Metanephros (tissue), 1 donor: ENCODE measurements around the gene TAS2R31. TPM values are rescaled to one million over a fixed set of nuclear protein-coding genes. Genes with fewer than 3 reads are reported as not detected.

Source experiments
- total RNA-seq: library from RNA; depleted of rRNA; stranded (reverse); fragments of >200 nt; gene quantifications from one replicate; pipeline ENCODE4 v1.2.3, GENCODE V29; 2014

Gene TAS2R31
- total RNA-seq: 18.9 TPM

GRCh38 chr12:11031307-11031706, at the start of gene TAS2R31:
TSS of gene TAS2R31 (minus strand) at chr12:11031407. CDS start at chr12:11031335, 72 bp downstream.

DNA sequence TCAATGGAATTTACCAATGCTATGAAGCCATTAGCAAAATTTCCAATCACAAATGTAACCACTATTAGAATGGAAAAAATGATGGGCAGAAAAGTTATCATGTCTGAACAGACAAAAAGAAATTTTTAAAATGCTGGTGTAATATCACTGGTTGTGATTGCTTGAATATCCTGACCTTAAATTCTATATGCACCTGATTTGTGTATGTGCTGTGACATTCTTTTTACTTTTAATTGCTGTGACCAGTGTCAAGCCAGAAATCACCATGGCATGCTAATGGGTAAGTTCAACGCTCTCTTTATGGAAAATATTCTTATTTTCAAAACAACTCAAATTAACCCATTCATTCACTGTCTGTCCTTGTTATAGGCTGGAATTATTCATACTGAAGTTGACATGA, 31.0 kb upstream of the TAS2R31 start, which contains the start of gene TAS2R46:
TAS2R46 (minus strand) TSS at position 101 of the 400 bp plus-strand sequence; CDS start at position 101, 0 bp downstream.

GRCh38 chr12:11022520-11022919, 8.7 kb downstream of the TAS2R31 start, which contains the start of gene TAS2R19:
TSS of gene TAS2R19 (minus strand) at chr12:11022620. CDS start at chr12:11022571, 49 bp downstream.

GRCh38 chr12:10998204-10998603, 33.0 kb downstream of the TAS2R31 start, which contains the start of gene TAS2R20:
TSS of gene TAS2R20 (minus strand) at chr12:10998304. CDS start at chr12:10997875, 429 bp downstream.

DNA sequence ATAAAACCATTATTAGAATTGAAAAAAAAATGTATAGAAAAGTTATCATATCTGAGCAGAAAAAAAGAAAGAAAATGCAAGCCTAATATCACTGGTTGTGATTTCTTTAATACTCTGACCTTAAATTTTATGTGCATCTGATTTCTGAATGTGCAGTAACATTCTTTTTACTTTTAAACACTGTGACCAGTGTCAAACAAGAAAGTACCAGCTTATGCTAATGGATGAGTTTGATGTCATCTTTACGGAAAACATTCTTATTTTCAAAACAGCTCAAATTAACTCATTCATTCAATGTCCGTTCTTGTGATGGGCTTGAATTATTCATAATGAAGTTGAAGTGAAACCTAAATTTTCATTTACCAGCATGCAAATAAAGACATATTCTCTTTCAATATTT, 44.4 kb downstream of the TAS2R31 start, which contains the start of gene TAS2R50:
TAS2R50 (minus strand) TSS at position 101 of the 400 bp plus-strand sequence; CDS start at position 49, 52 bp downstream.

Other genes with a start within 250 kb of the TAS2R31 start
- gene TAS2R7, start 228.8 kb downstream of the TAS2R31 start, total RNA-seq: not detected
- gene TAS2R8, start 224.1 kb downstream of the TAS2R31 start, total RNA-seq: 0.18 TPM
- not detected for gene TAS2R9, start 221.2 kb downstream of the TAS2R31 start, total RNA-seq
- 1.6 TPM for gene TAS2R10, start 205.0 kb downstream of the TAS2R31 start, total RNA-seq
- 7.2 TPM for gene PRR4, start 181.9 kb downstream of the TAS2R31 start, total RNA-seq
- 67.3 TPM for gene PRH1, start 147.2 kb downstream of the TAS2R31 start, total RNA-seq
- gene TAS2R13, start 121.8 kb downstream of the TAS2R31 start, total RNA-seq: 5.3 TPM
- 0.70 TPM for gene PRH2, start 102.2 kb downstream of the TAS2R31 start, total RNA-seq
- gene TAS2R14, start 92.1 kb downstream of the TAS2R31 start, total RNA-seq: 8.2 TPM
- gene TAS2R50, start 44.5 kb downstream of the TAS2R31 start, total RNA-seq: 7.0 TPM
- gene TAS2R20, start 33.1 kb downstream of the TAS2R31 start, total RNA-seq: 9.4 TPM
- 14.1 TPM for gene TAS2R19, start 8.8 kb downstream of the TAS2R31 start, total RNA-seq
- 6.7 TPM for gene TAS2R46, start 30.9 kb upstream of the TAS2R31 start, total RNA-seq
- 10.3 TPM for gene TAS2R43, start 60.9 kb upstream of the TAS2R31 start, total RNA-seq
- 15.6 TPM for gene TAS2R30, start 103.2 kb upstream of the TAS2R31 start, total RNA-seq
- 6.7 TPM for gene SMIM10L1, start 139.8 kb upstream of the TAS2R31 start, total RNA-seq
- not detected for gene TAS2R42, start 155.5 kb upstream of the TAS2R31 start, total RNA-seq
- not detected for gene PRB3, start 238.3 kb upstream of the TAS2R31 start, total RNA-seq